Loucy (cell line): ENCODE data around the gene GNAT2.

Experiments used
- CTCF ChIP-seq: fragments of 200-600 bp; sonication (generic); conservative IDR thresholded peaks from 2 replicates; pipeline ENCODE4 v1.5.1; 2014; ENCODE audit warnings: mild to moderate bottlenecking, antibody characterized with exemption, low read length
- EZH2phosphoT487 ChIP-seq: fragments of 200-600 bp; IDR thresholded peaks from 2 replicates; pipeline ENCODE4 v1.6.1; 2018; ENCODE audit warnings: antibody characterized with exemption, mild to moderate bottlenecking, moderate library complexity, borderline replicate concordance

DNA sequence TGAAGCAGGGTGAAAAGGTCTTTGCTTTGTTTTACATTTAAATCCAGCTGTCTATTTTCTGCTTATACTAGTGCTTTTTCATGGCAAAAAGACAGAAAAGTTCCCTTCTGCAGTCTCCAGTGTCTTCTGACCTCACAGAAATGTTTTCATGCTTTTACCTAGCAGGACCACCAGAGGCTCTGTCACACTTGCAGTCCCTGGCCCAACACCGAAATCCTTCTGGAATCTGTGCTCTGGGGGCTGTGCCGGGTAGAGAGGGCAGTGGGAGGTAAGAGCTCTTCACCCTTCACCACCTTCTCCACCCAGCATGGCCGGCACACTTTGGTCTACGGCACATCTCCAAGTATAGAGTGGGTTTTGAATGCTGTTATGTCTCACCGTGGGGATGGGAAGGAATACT lies 20.8 kb downstream of the GNAT2 start:
- peak; percentile 54 for TF ChIP-seq CTCF
- TF ChIP-seq EZH2phosphoT487, result no peak
